GM10266 (cell line): ENCODE data around the gene OR5B12.

Experiments used
- DNase-seq: peaks from one replicate; pipeline ENCODE4 v3.0.0; 2012; ENCODE audit errors: extremely low spot score
- CTCF ChIP-seq: IDR thresholded peaks from 2 replicates; pipeline ENCODE4 v1.5.1; 2012; ENCODE audit warnings: mild to moderate bottlenecking, low read depth; ENCODE audit not compliant: control insufficient read depth, insufficient read depth; ENCODE audit errors: missing control alignments

OR5B12 gene

GRCh38 chr11:58442136-58442535, at the start of gene OR5B12:
Gene OR5B12 (minus strand): TSS chr11:58442236. CDS start chr11:58440151, 2,085 bp downstream.
- no peak for TF ChIP-seq CTCF
- DNase-seq = no peak

DNA sequence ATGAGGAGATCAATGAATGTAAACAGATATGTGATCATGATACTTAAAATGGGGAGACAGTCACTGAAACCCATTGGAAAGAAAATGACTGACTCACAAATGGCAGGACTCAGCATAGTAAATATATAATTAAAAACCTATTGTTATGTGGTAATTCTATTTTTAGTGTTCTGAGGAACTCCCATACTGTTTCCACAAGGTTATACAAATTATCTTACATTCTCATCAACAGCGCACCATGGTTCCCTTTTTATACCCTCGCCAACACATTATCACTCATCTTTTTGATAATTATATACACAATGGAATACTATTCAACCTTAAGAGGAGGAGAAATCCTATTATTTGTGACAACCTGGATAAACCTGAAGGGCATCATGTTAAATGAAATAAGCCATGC, 48.8 kb upstream of the OR5B12 start:
- DNase-seq = no peak
- TF ChIP-seq CTCF = no peak

DNA sequence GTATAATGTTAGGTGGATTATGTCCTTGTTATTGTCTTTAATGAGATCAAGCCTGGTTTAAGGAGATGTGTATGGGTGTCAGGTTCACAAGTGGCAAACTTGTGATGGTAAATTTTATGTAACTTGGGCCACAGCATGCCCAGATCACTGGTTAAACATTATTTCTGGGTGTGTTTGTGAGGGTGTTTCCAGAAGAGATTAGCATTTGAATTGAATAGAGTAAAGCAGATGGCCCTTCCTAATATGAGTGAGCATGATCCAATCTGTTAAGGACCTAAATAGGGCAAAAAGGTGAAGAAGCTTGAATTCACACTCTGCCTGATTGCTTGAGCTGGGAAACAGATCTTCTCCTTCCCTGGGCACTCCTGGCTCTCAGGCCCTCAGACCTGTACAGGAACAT, 45.1 kb upstream of the OR5B12 start:
- DNase-seq = no peak
- TF ChIP-seq CTCF = no peak

DNA sequence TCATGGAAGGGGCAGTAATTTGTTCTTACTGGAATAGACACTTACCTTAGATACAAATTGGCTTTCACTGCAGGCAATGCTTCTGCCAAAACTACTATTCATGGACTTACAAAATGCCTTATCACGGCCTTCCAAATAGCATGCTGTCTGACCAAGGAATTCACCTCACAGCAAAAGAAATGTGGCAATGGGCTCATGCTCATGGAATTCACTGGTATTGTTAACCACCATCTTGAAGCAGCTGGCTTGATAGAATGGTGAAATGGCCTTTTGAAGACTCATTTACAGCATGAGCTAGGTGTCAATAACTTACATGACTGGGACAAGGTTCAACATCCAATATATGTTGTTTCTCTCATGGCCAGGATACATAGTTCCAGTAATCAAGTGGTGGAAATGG, 43.9 kb upstream of the OR5B12 start:
- no peak for DNase-seq
- no peak for TF ChIP-seq CTCF

GRCh38 chr11:58471892-58472291, 29.9 kb upstream of the OR5B12 start:
- TF ChIP-seq CTCF = no peak
- no peak for DNase-seq

GRCh38 chr11:58466293-58466692, 24.3 kb upstream of the OR5B12 start:
- TF ChIP-seq CTCF = no peak
- DNase-seq = no peak

- DNase-seq = no peak
- TF ChIP-seq CTCF = no peak
These were observed 23.7 kb upstream of the OR5B12 start for GRCh38 chr11:58465690-58466089.
